HG02759 (cell line): ENCODE measurements around the gene GALNT7.

Experiments
- ATAC-seq: cut with Tn5 transposase; IDR thresholded peaks from one replicate; pipeline ENCODE4 v1.9.1; 2021; ENCODE audit warnings: mild to moderate bottlenecking, moderate library complexity; ENCODE audit not compliant: unreplicated experiment

GALNT7 gene

DNA sequence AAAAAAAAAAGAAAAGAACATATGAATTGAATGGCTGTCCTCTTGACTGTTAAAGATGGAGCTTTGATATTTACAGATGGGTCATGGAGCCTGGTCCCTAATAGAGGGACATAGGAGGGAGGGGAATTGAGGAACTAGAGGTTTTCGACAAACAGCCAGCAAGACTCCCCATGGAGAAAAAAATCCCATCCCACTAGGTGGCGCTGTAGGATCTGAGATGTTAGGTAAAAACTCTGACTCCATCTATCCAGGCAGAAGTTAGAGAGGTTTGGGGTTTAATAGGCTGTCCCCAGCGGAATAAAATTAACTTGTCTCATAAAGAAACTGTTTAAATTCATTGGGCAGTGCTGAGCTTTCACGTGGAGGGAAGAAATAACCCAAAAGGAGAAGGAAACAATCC lies 119.7 kb downstream of the GALNT7 start:
- peak; percentile 69 for ATAC-seq

DNA sequence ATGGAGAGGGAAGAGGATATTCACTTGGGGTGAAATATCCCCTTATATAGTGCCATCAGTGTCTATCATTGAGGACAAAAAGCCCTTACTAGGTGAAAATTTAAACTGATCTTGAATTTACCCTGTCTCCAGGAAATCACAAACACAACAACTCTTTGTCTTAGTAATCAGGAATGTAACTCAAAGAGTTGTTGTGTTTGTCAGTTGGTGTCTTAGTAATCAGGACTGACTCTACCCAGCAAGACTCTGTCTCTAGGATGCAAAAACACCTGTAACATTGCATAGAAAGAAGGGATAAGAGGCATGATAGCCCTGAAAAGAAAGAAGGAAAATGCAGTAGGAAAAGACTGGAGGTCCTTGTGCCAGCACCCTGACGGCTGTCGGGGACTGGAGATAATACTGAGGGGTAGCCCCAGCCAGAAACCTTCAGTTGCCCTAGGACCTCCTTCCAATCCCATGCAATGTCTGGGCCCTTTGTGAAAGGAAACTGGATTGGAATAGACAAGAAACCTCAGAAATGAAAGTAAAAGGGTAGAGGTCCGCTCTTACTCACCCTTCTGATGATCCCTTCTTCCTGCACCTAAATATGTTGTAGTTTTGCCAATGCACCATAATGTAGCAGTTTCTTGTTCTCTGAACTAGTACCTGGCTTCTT lies 120.2 kb downstream of the GALNT7 start:
- peak; percentile 46 for ATAC-seq

DNA sequence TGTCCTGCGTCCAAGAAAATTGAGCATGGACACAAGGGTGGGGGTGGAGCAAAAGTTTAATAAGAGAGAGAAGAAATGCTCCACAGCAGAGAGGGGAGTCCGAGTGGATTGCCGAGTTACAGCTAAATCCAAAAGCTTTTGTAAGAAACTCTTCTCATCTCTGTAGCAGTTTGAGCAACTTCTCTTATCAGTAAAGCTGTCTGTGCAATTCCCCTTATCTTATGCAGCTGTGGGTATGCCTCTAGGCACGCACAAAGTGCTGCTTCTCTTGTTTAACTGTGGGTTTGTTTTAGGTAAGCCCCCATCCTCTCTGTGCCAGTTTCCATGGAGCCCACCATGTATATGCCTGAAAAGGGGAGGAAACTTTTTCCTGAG lies 120.7 kb downstream of the GALNT7 start:
- ATAC-seq = peak; percentile 9

DNA sequence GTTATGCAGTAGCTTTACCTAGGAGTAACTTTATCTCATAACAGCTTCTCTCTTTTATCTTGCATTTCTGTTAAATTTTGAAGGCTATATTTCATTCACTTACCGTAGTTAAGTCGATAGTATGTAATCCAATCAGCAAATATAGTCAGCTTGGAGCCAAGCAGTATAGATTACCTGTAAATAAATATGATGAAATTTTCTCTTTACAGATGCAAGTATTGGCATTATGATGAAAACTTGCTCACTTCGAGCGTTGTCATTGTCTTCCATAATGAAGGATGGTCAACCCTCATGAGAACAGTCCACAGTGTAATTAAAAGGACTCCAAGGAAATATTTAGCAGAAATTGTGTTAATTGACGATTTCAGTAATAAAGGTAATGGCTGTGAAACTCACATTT lies 123.3 kb downstream of the GALNT7 start:
- no peak for ATAC-seq

DNA sequence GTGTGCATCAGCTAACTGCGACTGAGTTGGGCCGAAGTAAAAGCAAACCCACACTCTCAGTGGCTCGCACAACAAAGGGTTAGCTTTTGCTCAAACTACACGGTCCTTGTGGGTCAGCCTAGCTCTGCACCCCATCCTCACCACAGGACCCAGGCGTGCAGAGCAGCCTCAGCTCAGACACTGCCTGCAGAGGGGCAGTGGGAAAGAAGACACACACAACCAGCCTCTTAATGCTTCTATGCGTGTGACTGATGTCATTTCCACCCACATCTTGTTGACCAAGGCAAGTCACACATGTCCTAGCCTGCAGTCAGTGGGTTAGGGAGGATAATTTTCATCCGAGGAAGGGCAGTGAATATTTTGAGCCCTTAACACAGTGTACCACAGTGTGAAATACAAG lies 125.1 kb downstream of the GALNT7 start:
- ATAC-seq = no peak

DNA sequence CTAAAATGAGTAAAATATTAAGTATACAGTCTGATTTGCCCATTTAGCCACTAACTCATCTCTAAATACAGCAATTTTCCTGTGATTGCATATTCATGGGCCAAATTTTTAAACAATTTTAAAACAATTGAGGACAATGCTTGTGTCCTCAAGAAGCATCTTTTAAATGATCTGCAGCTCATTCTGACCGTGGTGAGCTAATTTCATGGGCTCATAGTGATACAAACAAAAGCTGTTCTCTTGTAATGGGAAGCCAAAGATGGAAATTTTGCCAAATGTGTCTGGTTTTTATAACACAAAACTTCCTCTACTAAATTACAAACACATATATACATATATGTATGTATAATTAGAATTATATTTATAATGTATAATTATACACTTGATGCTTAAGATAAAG lies 125.8 kb downstream of the GALNT7 start:
- no peak for ATAC-seq

DNA sequence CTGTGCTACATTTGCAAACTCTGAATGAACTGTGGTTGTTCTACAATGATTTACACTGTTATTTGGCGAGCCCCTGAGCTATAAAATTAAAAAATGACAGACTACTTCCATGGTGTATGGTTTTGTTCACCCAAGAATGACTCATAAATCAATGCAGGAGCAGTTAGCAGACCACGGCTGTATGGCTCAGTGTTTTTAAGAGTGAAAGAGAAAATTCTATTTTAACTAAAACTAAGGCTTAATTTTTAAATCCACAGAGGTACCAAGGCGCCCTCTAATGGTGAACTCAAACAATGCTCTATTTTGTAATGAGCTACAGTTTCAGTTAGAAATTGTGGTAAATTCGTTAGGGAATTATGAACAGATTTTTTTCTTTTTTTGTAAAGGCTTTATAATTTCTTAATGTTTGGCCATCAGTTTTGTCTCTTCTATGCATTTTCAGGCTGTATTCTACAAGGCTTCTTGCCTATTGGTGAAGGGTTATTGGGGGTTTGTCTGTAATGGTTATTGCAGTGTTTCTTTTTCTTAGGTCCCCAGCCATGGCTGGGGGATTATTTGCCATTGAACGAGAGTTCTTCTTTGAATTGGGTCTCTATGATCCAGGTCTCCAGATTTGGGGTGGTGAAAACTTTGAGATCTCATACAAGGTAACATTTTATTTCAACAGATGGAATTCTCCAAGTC lies 133.0 kb downstream of the GALNT7 start:
- ATAC-seq = peak; percentile 70

DNA sequence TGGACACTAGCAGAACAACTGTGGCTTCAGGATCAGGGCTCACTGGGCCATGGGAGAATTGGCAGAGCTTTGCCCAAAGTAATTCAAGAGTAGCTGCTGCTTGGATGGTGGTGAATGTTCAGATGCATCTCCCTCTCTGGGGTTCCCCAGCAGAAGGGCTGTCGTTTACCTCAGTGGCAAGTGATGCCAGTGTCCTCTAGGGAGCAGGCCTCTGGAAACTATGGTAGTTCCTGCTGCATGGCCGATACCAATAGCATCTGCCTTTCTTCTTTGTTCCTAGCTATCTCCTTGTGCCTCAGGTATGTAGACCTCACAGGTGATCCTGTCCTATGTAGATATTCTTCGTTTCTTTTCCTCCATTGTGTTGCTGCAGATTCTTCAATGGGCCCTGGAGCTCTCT lies 139.2 kb downstream of the GALNT7 start:
- ATAC-seq = no peak

DNA sequence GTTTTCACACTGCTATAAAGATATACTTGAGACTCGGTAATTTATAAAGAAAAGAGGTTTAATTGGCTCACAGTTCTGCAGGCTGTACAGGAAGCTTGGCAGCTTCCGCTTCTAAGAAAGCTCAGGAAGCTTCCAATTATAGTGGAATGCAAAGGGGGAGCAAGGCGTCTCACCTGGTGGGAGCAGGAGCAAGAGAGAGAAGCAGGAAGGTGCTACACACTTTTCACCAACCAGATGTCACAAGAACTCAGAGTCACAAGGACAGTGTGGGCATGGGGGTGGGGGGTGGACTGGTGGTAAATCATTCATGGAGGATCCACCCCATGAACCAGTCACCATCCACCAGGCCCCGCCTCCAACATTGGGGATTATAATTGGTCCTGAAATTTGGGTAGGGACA lies 142.8 kb downstream of the GALNT7 start:
- ATAC-seq = no peak

DNA sequence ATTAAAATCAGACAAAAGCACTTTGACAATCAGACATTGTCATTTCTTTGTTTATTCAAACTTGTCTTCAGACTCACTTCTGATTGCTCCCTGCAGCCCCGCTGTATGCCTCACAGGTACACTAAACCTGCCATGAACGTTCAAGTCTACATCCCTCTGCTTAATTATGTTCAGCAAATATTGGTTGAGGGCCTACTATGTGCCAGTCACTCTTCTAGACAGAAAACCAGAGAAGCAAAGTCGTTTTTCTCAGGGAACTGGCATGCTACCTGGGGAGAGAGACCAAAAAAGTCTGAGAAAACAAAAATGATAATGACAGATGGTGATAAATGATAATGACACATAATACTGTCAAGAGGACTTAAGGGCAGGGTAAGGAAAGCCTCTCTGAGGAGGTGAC lies 146.1 kb downstream of the GALNT7 start:
- ATAC-seq = no peak

DNA sequence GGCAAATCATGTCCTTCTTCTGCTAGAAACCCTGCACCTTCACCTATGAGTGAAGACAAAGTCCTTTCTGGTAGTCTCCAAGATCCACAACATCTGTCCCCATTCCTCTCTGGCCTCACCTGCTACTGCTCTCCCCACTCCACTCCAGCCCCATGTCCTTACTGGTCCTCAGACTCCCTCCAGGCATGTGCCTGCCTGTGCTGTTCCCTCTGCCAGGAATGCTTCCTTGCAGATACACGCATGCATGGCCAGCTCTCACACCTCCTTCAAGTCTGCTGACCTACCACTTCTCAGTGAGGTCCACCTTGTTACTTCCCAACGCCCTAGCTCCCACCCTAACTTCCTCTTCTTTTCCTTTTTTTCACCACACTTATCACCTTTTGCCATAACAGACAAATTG lies 147.4 kb downstream of the GALNT7 start:
- ATAC-seq = no peak

DNA sequence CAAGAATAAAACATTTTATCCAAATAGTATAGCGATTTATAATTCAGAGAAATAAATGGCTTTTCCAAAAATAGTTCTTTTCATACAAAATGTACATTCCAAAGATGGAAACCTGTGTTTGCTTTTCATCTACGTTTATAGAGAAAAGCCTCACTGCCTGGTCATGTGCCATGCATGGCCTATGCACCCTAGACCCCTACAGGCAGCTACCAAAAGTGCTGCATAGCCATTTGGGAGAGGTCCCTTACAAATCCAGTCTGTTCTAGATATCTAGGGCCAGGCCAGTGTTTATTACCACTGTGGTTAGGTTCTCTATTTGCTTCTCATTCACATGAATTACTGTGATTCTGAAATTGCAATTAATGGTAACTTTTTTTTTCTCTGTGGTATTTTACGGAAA lies 148.4 kb downstream of the GALNT7 start:
- ATAC-seq = peak; percentile 55

DNA sequence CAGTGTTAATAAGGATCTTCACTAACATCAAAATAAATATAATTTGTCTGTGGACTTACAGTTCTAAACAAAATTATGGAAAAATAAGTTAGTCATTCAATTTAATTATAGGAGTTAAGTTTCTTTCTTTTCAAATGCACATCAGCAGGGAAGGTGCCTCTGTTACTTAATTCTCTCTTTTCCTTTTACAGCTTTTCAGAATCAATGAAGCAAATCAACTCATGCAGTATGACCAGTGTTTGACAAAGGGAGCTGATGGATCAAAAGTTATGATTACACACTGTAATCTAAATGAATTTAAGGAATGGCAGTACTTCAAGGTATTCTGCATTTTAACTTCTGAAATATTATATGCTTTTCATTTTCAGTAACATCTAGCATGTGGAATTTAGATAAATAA lies 149.6 kb downstream of the GALNT7 start:
- ATAC-seq = no peak

DNA sequence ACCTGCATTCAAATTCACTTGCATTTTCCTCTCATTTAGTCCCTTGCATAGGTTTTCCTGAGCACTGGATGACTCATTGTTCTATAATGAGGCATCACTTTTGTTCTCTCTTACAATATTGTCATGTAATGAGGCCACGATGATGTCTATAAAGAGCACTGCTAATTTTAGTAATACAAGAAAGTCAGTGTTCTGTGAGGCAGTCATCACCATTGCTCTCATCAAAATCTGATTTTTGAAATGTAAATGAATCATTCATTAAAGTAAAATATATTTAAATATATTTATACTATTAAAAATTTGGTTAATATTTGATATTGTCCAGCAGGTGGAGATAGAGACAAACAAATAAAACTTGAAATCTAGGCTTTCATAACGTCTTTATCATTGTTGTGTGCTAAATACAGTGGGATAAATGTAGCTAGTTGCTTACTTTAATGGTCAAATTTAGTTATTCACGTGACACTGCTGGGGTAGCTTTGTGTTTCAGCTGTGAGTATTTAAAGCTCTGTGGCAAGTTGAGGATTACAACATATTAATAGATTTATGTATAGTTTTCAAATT lies 150.1 kb downstream of the GALNT7 start:
- ATAC-seq = peak; percentile 40

DNA sequence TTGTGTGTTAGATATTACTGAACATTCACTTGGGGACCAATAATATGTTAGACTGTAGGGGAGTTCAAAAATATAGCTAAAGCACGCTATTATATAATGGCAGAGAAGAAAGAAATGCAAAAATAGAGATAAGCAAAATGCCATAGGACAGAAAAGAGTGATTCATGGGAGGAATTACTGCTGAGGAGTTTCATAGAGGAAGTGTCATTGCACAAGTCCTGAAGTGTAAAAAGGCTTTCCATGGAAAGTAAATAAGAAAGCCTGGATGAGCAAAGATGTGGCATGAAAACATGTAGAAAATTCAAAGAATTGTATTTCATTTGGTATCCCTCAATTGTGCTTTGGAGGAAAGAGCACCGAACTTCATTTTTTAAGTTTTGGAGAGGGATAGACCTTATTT lies 151.1 kb downstream of the GALNT7 start:
- no peak for ATAC-seq

DNA sequence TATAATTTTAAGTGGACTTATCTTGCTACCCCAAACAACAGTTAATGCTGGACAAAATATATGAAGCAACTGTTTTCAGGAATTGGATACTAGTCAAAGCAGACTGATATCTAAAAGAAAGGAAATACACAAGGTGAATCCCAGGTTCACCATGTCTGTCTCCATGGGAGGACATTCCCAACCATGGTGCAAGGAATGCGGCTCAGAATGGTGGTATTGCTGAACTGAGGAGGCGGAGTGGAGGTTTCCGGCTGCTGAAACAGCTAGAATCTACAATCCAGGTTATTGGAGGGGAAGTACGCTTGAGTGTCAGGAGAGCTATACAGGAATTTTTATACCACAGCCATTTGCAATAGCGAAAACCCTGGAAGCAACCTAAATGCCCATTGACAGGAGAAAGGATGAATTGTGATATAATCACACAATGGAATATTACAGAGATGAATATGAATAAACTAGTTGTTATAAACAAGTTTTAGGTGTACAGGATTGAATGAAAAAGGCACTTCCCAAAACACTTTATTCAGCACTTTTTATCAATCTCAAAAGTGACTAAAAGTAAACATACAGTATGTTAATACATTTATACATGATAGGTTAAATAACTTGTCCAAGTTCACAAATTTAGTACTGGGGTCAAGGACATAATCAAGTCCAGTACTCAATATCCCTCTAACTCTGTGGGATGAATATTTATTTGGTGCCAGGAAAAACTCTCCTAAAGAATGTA lies 156.6 kb downstream of the GALNT7 start:
- ATAC-seq = no peak

DNA sequence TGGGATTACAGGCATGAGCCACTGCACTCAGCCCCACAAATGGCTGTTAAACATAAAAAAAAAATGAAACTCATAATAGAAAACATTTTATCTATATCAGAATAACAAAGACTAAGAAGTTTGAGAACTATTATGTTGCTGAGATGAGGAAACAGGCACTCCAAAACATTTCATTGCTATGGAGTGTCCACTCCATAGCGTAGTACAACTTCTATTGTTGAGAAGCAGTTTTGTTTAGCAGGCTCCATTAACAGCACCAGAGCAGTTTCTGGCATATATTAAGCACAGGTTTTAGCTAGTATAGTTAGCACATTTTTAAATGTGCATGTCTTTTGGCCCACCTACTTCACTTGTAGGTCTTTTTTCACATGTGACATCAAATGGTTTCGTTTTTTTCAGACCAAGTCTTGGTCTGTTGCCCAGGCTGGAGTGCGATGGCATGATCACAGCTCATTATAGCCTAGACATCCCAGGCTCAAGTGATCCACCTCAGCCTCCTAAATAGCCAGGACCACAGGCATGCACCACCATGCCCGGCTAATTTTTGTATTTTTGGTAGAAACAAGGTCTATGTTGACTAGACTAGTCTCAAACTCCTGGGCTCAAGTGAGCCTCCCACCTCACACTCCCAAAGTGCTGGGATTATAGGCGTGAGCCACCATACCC lies 159.8 kb downstream of the GALNT7 start:
- no peak for ATAC-seq

DNA sequence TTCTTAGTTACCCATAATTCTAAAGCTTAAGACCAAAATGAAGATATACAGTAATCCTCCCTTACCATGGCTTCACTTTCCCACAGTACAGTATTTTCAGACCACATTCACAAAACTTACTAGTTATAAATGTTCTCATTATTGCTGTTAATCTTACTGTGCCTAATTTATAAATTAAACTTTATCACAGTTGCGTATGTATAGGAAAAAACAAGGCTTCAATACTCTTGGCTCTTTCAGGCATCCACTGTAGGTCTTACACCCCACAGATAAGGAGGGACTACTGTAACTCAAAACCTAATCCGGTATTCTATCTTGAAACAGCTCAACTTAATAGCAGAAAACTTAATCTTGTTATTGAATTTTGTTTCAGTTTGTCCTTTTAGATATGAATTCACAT lies 162.0 kb downstream of the GALNT7 start:
- no peak for ATAC-seq

DNA sequence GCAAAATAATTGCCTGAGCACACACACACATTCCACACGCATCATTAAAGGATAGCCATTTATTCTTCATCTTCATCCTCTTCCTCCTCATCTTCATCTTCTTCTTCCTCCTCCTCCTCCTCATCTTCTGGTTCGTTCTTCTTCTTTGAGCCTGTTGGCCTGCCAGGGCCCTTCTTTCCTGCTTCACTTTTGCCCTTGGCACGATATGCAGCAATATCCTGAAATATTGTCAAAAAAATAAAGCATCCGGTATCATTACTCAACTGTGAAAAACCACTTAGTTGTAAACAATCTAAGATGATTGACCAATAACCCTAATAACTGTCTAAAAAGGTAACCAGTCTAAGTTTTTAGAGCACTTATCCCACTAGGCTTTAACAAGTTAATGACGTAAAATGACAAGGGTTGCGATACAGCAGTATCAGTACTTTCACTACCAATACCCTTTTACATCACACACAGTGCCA lies 163.4 kb downstream of the GALNT7 start:
- no peak for ATAC-seq

DNA sequence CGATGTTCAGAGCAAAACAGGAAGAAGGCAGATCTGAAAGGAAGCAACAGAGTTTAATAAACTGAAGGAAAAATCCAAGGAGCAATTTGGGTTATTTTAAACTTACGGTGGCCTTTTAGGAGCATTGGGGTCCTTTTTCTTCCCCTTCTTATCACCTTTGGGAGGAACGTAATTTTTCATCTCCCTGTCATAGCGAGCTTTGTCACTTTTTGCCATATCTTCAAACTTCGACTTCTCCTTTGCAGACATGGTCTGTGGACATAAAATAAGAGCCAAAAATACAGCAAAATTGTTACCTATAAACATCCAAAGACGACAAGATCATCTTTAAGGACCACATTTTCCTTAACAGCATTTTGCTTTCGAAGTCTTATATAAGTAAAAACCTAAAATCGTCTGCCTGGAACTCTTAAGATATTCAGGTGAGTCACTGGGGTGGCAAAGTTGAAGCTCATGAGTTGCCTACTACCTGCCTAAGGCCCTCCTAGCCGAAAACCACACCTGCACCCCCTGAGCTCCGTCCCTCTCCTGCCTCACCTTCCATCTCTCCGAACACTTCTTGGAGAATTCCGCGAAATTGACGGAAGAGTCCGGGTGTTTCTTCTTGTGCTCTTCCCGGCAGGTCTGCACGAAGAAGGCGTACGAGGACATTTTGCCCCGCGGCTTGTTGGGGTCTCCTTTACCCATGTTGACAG lies 164.5 kb downstream of the GALNT7 start:
- no peak for ATAC-seq

DNA sequence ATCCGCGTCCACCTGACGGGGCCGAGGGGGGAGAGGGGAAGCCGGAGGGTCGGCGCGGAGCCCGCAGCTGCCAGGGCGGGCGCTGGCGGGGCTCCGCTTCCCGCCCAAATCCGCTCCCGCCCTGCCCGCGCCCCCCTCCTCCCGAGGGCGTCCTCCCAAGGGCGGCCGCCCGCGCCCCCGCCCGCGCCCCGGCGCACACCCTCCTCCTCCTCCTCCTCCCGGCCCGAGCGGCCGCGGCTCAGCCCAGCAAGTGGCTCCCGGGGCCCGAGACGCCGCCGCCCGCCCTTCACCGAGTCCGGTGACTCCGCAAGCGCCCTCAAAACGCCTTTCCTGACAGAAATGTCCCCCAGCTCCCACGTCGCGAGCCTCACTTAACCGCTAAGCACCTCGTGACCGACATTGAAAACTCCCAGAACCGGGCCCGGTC lies 165.1 kb downstream of the GALNT7 start:
- peak; percentile 5 for ATAC-seq
